LNCAP (cell line): ENCODE measurements around the gene NPFFR1.

ENCODE experiments used
- CTCF ChIP-seq: fragments of 450-650 bp; IDR thresholded peaks from 2 replicates; pipeline ENCODE4 v1.5.1; 2017; ENCODE audit warnings: mild to moderate bottlenecking

The NPFFR1 gene

GRCh38 chr10:70324951-70325781 lies 41.4 kb upstream of the NPFFR1 start:
- TF ChIP-seq CTCF, result no peak

- TF ChIP-seq CTCF, result no peak
Measured at GRCh38 chr10:70324339-70324861, 40.6 kb upstream of the NPFFR1 start.

- TF ChIP-seq CTCF, result no peak
Measured at GRCh38 chr10:70323697-70324338, 40.0 kb upstream of the NPFFR1 start.

- no peak for TF ChIP-seq CTCF
Measured at GRCh38 chr10:70323138-70323696, 39.4 kb upstream of the NPFFR1 start.

- no peak for TF ChIP-seq CTCF
Measured at GRCh38 chr10:70321897-70322890, 38.4 kb upstream of the NPFFR1 start.

GRCh38 chr10:70321233-70321632 lies 37.4 kb upstream of the NPFFR1 start:
- no peak for TF ChIP-seq CTCF

GRCh38 chr10:70320751-70321150 lies 36.9 kb upstream of the NPFFR1 start:
- no peak for TF ChIP-seq CTCF
